DOHH2 (cell line): ENCODE data around the gene SYNPO2.

Experiments used
- EZH2phosphoT487 ChIP-seq: fragments of 200-600 bp; sonication (generic); IDR thresholded peaks from 2 replicates; pipeline ENCODE4 v1.6.1; 2017; ENCODE audit warnings: borderline replicate concordance, mild to moderate bottlenecking, antibody characterized with exemption, low read length, moderate library complexity, mixed read lengths
- TF ChIP-seq, protein P1 (sequence below): fragments of 200-600 bp; sonication (generic); IDR thresholded peaks from one replicate; pipeline ENCODE4 v1.5.1; 2014; ENCODE audit warnings: antibody characterized with exemption, mild to moderate bottlenecking, low read depth, low read length; ENCODE audit not compliant: poor library complexity, severe bottlenecking

DNA sequence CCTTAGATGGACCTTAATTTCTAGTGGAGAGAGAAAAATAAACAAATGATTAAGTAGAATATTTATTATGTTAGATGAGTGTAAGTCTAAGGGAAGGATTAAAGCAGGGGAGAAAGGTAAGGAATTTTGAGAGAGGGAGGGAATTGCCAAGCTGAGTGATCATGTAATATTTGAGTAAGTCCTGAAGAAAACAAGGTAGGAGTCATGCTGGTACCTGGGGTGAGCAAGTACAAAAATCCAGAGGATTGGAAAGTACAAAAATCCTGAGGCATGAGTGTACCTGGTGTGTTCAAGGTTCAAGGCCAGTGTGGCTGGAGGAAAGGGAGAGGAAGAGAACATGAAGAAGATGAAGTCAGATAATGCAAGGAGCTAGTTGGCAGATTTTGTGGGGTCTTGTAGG, 159.8 kb downstream of the SYNPO2 start:
- TF ChIP-seq, protein P1, sequence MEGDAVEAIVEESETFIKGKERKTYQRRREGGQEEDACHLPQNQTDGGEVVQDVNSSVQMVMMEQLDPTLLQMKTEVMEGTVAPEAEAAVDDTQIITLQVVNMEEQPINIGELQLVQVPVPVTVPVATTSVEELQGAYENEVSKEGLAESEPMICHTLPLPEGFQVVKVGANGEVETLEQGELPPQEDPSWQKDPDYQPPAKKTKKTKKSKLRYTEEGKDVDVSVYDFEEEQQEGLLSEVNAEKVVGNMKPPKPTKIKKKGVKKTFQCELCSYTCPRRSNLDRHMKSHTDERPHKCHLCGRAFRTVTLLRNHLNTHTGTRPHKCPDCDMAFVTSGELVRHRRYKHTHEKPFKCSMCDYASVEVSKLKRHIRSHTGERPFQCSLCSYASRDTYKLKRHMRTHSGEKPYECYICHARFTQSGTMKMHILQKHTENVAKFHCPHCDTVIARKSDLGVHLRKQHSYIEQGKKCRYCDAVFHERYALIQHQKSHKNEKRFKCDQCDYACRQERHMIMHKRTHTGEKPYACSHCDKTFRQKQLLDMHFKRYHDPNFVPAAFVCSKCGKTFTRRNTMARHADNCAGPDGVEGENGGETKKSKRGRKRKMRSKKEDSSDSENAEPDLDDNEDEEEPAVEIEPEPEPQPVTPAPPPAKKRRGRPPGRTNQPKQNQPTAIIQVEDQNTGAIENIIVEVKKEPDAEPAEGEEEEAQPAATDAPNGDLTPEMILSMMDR = no peak
- TF ChIP-seq EZH2phosphoT487 = no peak
